Measurements from ENCODE around the gene PRPS1L1. TPM values are rescaled to one million over a fixed set of nuclear protein-coding genes. Genes with fewer than 3 reads are reported as not detected.

Gene PRPS1L1
- total RNA-seq, 2 donors from 2014 or later: not detected

GRCh38 chr7:17986851-17987250 lies 40.8 kb downstream of the PRPS1L1 start:
- no peak overlapping the region for H3K27ac ChIP-seq (ENCODE audit: low read depth, low read length)
- no peak for TF ChIP-seq CTCF (conservative IDR thresholded peaks at IDR 0.05)
- Mint-ChIP-seq H3K27ac (no peak overlapping the region), H3K4me3 (no peak overlapping the region), H3K4me1 (peaks cover 2% of the 10 kb centered on the region), H3K27me3 (ENCODE audit: insufficient read depth) (no peaks in the 10 kb centered on the region), H3K9me3 (no peaks in the 10 kb centered on the region), H3K36me3 (ENCODE audit: low read depth) (no peaks in the 10 kb centered on the region)
- H3K9ac ChIP-seq (ENCODE audit: extremely low read depth, low read length, poor library complexity, severe bottlenecking): no peak overlapping the region
- no peaks in the 10 kb centered on the region for H3K9me3 ChIP-seq (ENCODE audit: control insufficient read depth, low read length)
- H3K4me3 ChIP-seq (ENCODE audit: low read length): no peak overlapping the region
- no peaks in the 10 kb centered on the region for H3K4me1 ChIP-seq (ENCODE audit: control insufficient read depth, insufficient read depth, low read length)
- no peak for DNase-seq
- WGBS, 2 experiments (ENCODE audit: insufficient coverage in 1 of 2, insufficient read length in 1 of 2): 82 to 84% methylated on average over 1 of the region's 1 CpG
- H3K27me3 ChIP-seq (ENCODE audit: control insufficient read depth, insufficient read depth, low read length, poor library complexity, severe bottlenecking): no peaks in the 10 kb centered on the region
- no peaks in the 10 kb centered on the region for H3K36me3 ChIP-seq (ENCODE audit: control insufficient read depth, insufficient read depth, low read length)

GRCh38 chr7:17985473-17986239 lies 42.0 kb downstream of the PRPS1L1 start:
- H3K36me3 Mint-ChIP-seq (ENCODE audit: low read depth): no peaks in the 10 kb centered on the region
- no peak overlapping the region for H3K27ac ChIP-seq (ENCODE audit: low read depth, low read length)
- no peaks in the 10 kb centered on the region for H3K9me3 ChIP-seq (ENCODE audit: control insufficient read depth, low read length)
- H3K27ac Mint-ChIP-seq: no peak overlapping the region
- 89 to 90% methylated on average over 2 to 6 of the region's 6 CpGs for WGBS, 2 experiments (ENCODE audit: insufficient coverage in 1 of 2, insufficient read length in 1 of 2)
- no peaks in the 10 kb centered on the region for H3K27me3 Mint-ChIP-seq (ENCODE audit: insufficient read depth)
- no peak overlapping the region for H3K4me3 Mint-ChIP-seq
- H3K9ac ChIP-seq (ENCODE audit: extremely low read depth, low read length, poor library complexity, severe bottlenecking): no peak overlapping the region
- no peaks in the 10 kb centered on the region for H3K9me3 Mint-ChIP-seq
- DNase-seq: no peak
- TF ChIP-seq CTCF (conservative IDR thresholded peaks at IDR 0.05): peak; percentile 54
- no peaks in the 10 kb centered on the region for H3K4me1 ChIP-seq (ENCODE audit: control insufficient read depth, insufficient read depth, low read length)
- no peaks in the 10 kb centered on the region for H3K4me1 Mint-ChIP-seq
- no peaks in the 10 kb centered on the region for H3K36me3 ChIP-seq (ENCODE audit: control insufficient read depth, insufficient read depth, low read length)
- no peak overlapping the region for H3K4me3 ChIP-seq (ENCODE audit: low read length)
- no peaks in the 10 kb centered on the region for H3K27me3 ChIP-seq (ENCODE audit: control insufficient read depth, insufficient read depth, low read length, poor library complexity, severe bottlenecking)

GRCh38 chr7:17984288-17984687 lies 43.4 kb downstream of the PRPS1L1 start:
- no peak for DNase-seq
- Mint-ChIP-seq H3K36me3 (ENCODE audit: low read depth) (no peaks in the 10 kb centered on the region), H3K4me1 (no peaks in the 10 kb centered on the region), H3K27me3 (ENCODE audit: insufficient read depth) (no peaks in the 10 kb centered on the region), H3K4me3 (no peak overlapping the region), H3K9me3 (no peaks in the 10 kb centered on the region), H3K27ac (no peak overlapping the region)
- H3K9ac ChIP-seq (ENCODE audit: extremely low read depth, low read length, poor library complexity, severe bottlenecking): no peak overlapping the region
- H3K9me3 ChIP-seq (ENCODE audit: control insufficient read depth, low read length): no peaks in the 10 kb centered on the region
- no peaks in the 10 kb centered on the region for H3K4me1 ChIP-seq (ENCODE audit: control insufficient read depth, insufficient read depth, low read length)
- WGBS, 2 experiments (ENCODE audit: insufficient coverage in 1 of 2, insufficient read length in 1 of 2): 100% methylated on average over 1 of the region's 1 CpG; no CpG with 5 or more reads in 1 of the 2 experiments
- H3K27me3 ChIP-seq (ENCODE audit: control insufficient read depth, insufficient read depth, low read length, poor library complexity, severe bottlenecking): no peaks in the 10 kb centered on the region
- TF ChIP-seq CTCF (conservative IDR thresholded peaks at IDR 0.05): no peak
- no peak overlapping the region for H3K4me3 ChIP-seq (ENCODE audit: low read length)
- no peak overlapping the region for H3K27ac ChIP-seq (ENCODE audit: low read depth, low read length)
- H3K36me3 ChIP-seq (ENCODE audit: control insufficient read depth, insufficient read depth, low read length): no peaks in the 10 kb centered on the region
